Measurements from ENCODE around the gene OPN4.

Gene OPN4

DNA sequence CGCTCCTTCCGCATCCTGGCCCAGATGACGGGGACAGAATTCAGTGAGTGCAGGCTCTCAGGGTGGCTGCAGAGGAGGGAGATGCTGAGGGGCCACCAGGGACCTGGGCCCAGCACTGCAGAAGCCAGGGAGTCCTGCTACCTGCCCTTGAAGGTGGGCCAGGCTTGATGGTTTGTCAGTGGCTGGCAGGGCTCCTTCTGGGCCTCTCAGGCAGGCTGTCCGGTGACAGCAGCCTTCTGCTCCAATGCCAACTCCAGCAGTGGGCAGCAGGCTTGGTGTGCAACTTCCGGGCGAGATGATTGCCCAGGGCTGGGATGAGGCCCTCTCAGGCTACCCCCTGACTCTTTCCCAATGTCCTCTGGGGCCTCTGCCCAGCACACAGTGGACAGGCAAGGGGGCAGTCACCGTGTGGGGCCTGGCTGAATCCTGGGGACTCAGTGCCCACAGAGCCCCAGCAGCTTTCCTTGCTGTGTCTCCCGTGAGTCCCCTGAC, 37.7 kb downstream of the OPN4 start:
- H3K9me2 ChIP-seq (replicated peaks; ENCODE audit: low read depth, low read length): no peaks in the 10 kb centered on the region
- no peak overlapping the region for H3K4me2 ChIP-seq (ENCODE audit: low read depth, low read length, poor library complexity, severe bottlenecking)
- no peak for TF ChIP-seq EZH2phosphoT487 (IDR thresholded peaks at IDR 0.05; ENCODE audit: borderline replicate concordance)
- TF ChIP-seq, protein P1, sequence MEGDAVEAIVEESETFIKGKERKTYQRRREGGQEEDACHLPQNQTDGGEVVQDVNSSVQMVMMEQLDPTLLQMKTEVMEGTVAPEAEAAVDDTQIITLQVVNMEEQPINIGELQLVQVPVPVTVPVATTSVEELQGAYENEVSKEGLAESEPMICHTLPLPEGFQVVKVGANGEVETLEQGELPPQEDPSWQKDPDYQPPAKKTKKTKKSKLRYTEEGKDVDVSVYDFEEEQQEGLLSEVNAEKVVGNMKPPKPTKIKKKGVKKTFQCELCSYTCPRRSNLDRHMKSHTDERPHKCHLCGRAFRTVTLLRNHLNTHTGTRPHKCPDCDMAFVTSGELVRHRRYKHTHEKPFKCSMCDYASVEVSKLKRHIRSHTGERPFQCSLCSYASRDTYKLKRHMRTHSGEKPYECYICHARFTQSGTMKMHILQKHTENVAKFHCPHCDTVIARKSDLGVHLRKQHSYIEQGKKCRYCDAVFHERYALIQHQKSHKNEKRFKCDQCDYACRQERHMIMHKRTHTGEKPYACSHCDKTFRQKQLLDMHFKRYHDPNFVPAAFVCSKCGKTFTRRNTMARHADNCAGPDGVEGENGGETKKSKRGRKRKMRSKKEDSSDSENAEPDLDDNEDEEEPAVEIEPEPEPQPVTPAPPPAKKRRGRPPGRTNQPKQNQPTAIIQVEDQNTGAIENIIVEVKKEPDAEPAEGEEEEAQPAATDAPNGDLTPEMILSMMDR (conservative IDR thresholded peaks at IDR 0.05; ENCODE audit: low read length): no peak
- no peaks in the 10 kb centered on the region for H3K4me1 ChIP-seq (ENCODE audit: insufficient read depth, low read length, poor library complexity, severe bottlenecking)
- no peaks in the 10 kb centered on the region for H4K20me1 ChIP-seq (ENCODE audit: insufficient read depth, low read length, poor library complexity, severe bottlenecking)
- H2AFZ ChIP-seq (ENCODE audit: low read length): no peak overlapping the region
- no peaks in the 10 kb centered on the region for H3K27me3 ChIP-seq (ENCODE audit: insufficient read depth, low read length, poor library complexity, severe bottlenecking)
- H3K36me3 ChIP-seq (ENCODE audit: insufficient read depth, low read length): no peaks in the 10 kb centered on the region
- H3F3A ChIP-seq (ENCODE audit: low read depth): no peaks in the 10 kb centered on the region
- no peaks in the 10 kb centered on the region for H3K79me2 ChIP-seq (ENCODE audit: insufficient read depth, low read length)
- H3K9me3 ChIP-seq (ENCODE audit: insufficient read depth, low read depth, low read length): no peaks in the 10 kb centered on the region
- no peak overlapping the region for H3K4me3 ChIP-seq (ENCODE audit: low read length, poor library complexity, severe bottlenecking)
- H3K9ac ChIP-seq (ENCODE audit: low read depth, low read length, poor library complexity, severe bottlenecking): no peak overlapping the region

DNA sequence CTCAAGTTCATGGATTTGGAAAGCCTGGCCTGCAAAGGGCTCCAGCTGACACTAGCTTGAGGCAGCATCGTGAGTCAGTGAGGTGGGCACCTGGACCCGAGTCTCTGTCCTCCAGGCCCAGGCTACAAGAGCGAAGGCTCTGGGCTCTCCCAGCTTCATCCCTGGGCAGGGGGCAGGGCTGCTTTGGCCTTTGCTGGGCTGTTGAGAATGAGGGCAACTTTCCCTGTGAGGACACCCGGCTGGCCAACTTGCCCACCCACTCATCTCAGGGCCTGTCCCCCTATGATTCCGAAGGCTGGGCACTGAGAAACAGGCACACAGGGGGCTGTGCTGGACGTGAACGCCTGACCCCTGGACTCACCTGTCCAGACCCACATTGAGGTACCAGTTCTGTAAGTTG, 38.3 kb downstream of the OPN4 start:
- H3K27me3 ChIP-seq (ENCODE audit: insufficient read depth, low read length, poor library complexity, severe bottlenecking): no peaks in the 10 kb centered on the region

DNA sequence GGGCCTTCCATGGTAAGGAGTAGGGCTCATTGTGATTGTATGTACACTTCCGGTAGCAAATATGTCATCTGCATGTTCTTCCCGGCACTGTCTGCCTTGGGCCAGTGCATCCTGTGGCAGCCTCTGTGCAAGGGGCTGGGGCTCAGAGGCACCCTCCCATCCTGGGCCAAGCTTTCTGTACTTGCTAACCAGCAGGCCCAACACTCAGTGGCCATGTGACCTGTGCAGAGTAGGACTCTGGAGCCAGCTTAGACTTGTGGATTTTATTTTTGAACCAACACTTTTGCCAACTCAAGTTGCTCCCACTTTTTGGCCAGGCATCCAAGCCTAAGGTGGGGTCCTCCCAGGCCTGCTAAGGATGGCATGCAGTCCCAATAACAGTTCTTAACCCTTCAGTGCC, 38.9 kb downstream of the OPN4 start:
- TF ChIP-seq EZH2phosphoT487 (IDR thresholded peaks at IDR 0.05; ENCODE audit: borderline replicate concordance): no peak
- TF ChIP-seq, protein P1 (conservative IDR thresholded peaks at IDR 0.05; ENCODE audit: low read length): no peak
- H3K4me1 ChIP-seq (ENCODE audit: insufficient read depth, low read length, poor library complexity, severe bottlenecking): no peaks in the 10 kb centered on the region
- H3K79me2 ChIP-seq (ENCODE audit: insufficient read depth, low read length): no peaks in the 10 kb centered on the region
- no peak overlapping the region for H3K9ac ChIP-seq (ENCODE audit: low read depth, low read length, poor library complexity, severe bottlenecking)
- H3K9me3 ChIP-seq (ENCODE audit: insufficient read depth, low read depth, low read length): no peaks in the 10 kb centered on the region
- H3F3A ChIP-seq (ENCODE audit: low read depth): no peaks in the 10 kb centered on the region
- H3K4me2 ChIP-seq (ENCODE audit: low read depth, low read length, poor library complexity, severe bottlenecking): no peak overlapping the region
- no peak overlapping the region for H2AFZ ChIP-seq (ENCODE audit: low read length)
- H3K36me3 ChIP-seq (ENCODE audit: insufficient read depth, low read length): no peaks in the 10 kb centered on the region
- no peaks in the 10 kb centered on the region for H3K27me3 ChIP-seq (ENCODE audit: insufficient read depth, low read length, poor library complexity, severe bottlenecking)
- H3K4me3 ChIP-seq (ENCODE audit: low read length, poor library complexity, severe bottlenecking): no peak overlapping the region
- no peaks in the 10 kb centered on the region for H3K9me2 ChIP-seq (replicated peaks; ENCODE audit: low read depth, low read length)
- no peaks in the 10 kb centered on the region for H4K20me1 ChIP-seq (ENCODE audit: insufficient read depth, low read length, poor library complexity, severe bottlenecking)

More for the DNA sequence above, 38.3 kb downstream of the OPN4 start:
- Histone ChIP-seq H3K4me1 (ENCODE audit: insufficient read depth, low read length, poor library complexity, severe bottlenecking) (no peaks in the 10 kb centered on the region), H3K79me2 (ENCODE audit: insufficient read depth, low read length) (no peaks in the 10 kb centered on the region), H3K9ac (ENCODE audit: low read depth, low read length, poor library complexity, severe bottlenecking) (no peak overlapping the region), H3K4me3 (ENCODE audit: low read length, poor library complexity, severe bottlenecking) (no peak overlapping the region), H3K9me2 (replicated peaks; ENCODE audit: low read depth, low read length) (no peaks in the 10 kb centered on the region), H3K36me3 (ENCODE audit: insufficient read depth, low read length) (no peaks in the 10 kb centered on the region), H3K9me3 (ENCODE audit: insufficient read depth, low read depth, low read length) (no peaks in the 10 kb centered on the region), H3K4me2 (ENCODE audit: low read depth, low read length, poor library complexity, severe bottlenecking) (no peak overlapping the region), H2AFZ (ENCODE audit: low read length) (no peak overlapping the region), H4K20me1 (ENCODE audit: insufficient read depth, low read length, poor library complexity, severe bottlenecking) (no peaks in the 10 kb centered on the region), H3F3A (ENCODE audit: low read depth) (no peaks in the 10 kb centered on the region)
- TF ChIP-seq, protein P1 (conservative IDR thresholded peaks at IDR 0.05; ENCODE audit: low read length): no peak
- no peak for TF ChIP-seq EZH2phosphoT487 (IDR thresholded peaks at IDR 0.05; ENCODE audit: borderline replicate concordance)
